Loucy (cell line): Measurements from ENCODE around the gene CEP295NL.

Experiments
- H2AFZ ChIP-seq: fragments of 200-600 bp; sonication (generic); 2 replicates; pipeline ENCODE4 v1.6.0; 2016; ENCODE audit warnings: antibody characterized with exemption, mild to moderate bottlenecking, low read length, moderate library complexity
- H3F3A ChIP-seq: fragments of 200-600 bp; 2 replicates; pipeline ENCODE4 v1.6.0; 2016; ENCODE audit warnings: antibody characterized with exemption, low read depth, mild to moderate bottlenecking
- H3K27me3 ChIP-seq: fragments of 200-600 bp; sonication (generic); 2 replicates; pipeline ENCODE4 v1.6.1; 2014; ENCODE audit warnings: low read length, mild to moderate bottlenecking; ENCODE audit not compliant: insufficient read depth, poor library complexity, severe bottlenecking
- H3K36me3 ChIP-seq: fragments of 200-600 bp; sonication (generic); 2 replicates; pipeline ENCODE4 v1.6.1; 2016; ENCODE audit warnings: low read length; ENCODE audit not compliant: insufficient read depth
- H3K4me1 ChIP-seq: fragments of 200-600 bp; sonication (generic); 2 replicates; pipeline ENCODE4 v1.5.1; 2014; ENCODE audit warnings: low read length, mild to moderate bottlenecking; ENCODE audit not compliant: insufficient read depth, poor library complexity, severe bottlenecking
- H3K4me2 ChIP-seq: fragments of 200-600 bp; sonication (generic); 2 replicates; pipeline ENCODE4 v1.6.0; 2014; ENCODE audit warnings: antibody characterized with exemption, low read length, low read depth, mild to moderate bottlenecking; ENCODE audit not compliant: poor library complexity, severe bottlenecking
- H3K4me3 ChIP-seq: fragments of 200-600 bp; sonication (generic); 2 replicates; pipeline ENCODE4 v1.5.1; 2014; ENCODE audit warnings: low read length, mild to moderate bottlenecking, mixed read lengths; ENCODE audit not compliant: poor library complexity, severe bottlenecking
- H3K79me2 ChIP-seq: fragments of 200-600 bp; sonication (generic); 2 replicates; pipeline ENCODE4 v1.6.1; 2014; ENCODE audit warnings: low read length; ENCODE audit not compliant: insufficient read depth
- H3K9ac ChIP-seq: fragments of 200-600 bp; sonication (generic); 2 replicates; pipeline ENCODE4 v1.6.0; 2014; ENCODE audit warnings: mild to moderate bottlenecking, low read depth, low read length, moderate library complexity; ENCODE audit not compliant: poor library complexity, severe bottlenecking
- H3K9me2 ChIP-seq: fragments of 200-600 bp; sonication (generic); replicated peaks from 2 replicates; pipeline ENCODE4 v1.6.1; 2016; ENCODE audit warnings: low read depth, low read length, mixed read lengths
- H3K9me3 ChIP-seq: fragments of 200-600 bp; sonication (generic); 2 replicates; pipeline ENCODE4 v1.6.1; 2014; ENCODE audit warnings: mild to moderate bottlenecking, antibody characterized with exemption, low read length, low read depth; ENCODE audit not compliant: insufficient read depth
- H4K20me1 ChIP-seq: fragments of 200-600 bp; sonication (generic); 2 replicates; pipeline ENCODE4 v1.6.0; 2014; ENCODE audit warnings: antibody characterized with exemption, low read length, mild to moderate bottlenecking; ENCODE audit not compliant: insufficient read depth, poor library complexity, severe bottlenecking
- EZH2phosphoT487 ChIP-seq: fragments of 200-600 bp; IDR thresholded peaks from 2 replicates; pipeline ENCODE4 v1.6.1; 2018; ENCODE audit warnings: antibody characterized with exemption, mild to moderate bottlenecking, moderate library complexity, borderline replicate concordance
- TF ChIP-seq, protein P1 (sequence below): fragments of 200-600 bp; sonication (generic); conservative IDR thresholded peaks from 2 replicates; pipeline ENCODE4 v1.5.1; 2014; ENCODE audit warnings: mild to moderate bottlenecking, antibody characterized with exemption, low read length

Gene CEP295NL

DNA sequence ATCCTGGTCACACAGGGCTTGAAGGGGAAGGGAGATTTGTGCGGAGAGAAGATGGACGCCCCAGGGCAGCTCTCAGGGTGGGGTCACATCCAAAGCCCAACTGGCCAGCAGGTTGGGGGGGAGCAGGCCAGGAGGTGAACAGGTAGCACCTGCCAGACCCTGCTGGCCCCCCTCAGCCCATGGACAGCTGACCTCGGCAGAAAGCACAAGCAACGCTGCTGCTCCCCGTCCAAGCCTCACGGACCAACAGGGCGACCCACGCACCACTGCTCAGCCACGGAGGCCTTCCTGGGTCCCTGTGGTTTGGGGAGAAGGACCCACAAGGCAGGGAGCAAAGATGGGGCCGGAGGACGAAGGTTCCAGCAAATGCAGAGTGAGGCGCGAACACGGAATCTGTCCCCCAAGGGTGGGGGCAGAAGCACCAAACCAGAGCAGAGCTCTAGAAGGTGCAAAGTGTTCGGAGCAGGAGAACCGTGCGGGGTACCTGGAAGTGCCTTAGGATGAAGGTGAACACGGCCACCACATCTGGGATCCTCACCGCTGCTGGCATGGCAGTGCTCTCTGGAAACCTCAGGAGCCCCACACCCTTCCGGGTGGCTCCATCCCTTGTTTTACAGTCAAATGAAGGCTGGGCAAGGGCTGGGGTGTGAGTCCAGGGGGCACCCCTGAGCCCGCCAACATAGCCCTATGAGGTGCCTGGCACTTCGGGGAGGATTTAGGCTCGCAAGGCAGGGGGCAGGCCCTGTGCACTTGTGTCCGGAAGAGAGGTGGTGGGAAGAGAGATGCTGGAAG lies 17.9 kb downstream of the CEP295NL start:
- H3K9me3 ChIP-seq, result no peaks in the 10 kb centered on the region
- no peaks in the 10 kb centered on the region for H3K9me2 ChIP-seq
- H3F3A ChIP-seq, result no peaks in the 10 kb centered on the region
- no peaks in the 10 kb centered on the region for H3K4me1 ChIP-seq
- H2AFZ ChIP-seq, result no peak overlapping the region
- no peaks in the 10 kb centered on the region for H3K27me3 ChIP-seq
- no peak overlapping the region for H3K4me3 ChIP-seq
- H3K36me3 ChIP-seq, result no peaks in the 10 kb centered on the region
- no peak overlapping the region for H3K4me2 ChIP-seq
- H3K79me2 ChIP-seq, result no peaks in the 10 kb centered on the region
- no peak overlapping the region for H3K9ac ChIP-seq
- TF ChIP-seq, protein P1, sequence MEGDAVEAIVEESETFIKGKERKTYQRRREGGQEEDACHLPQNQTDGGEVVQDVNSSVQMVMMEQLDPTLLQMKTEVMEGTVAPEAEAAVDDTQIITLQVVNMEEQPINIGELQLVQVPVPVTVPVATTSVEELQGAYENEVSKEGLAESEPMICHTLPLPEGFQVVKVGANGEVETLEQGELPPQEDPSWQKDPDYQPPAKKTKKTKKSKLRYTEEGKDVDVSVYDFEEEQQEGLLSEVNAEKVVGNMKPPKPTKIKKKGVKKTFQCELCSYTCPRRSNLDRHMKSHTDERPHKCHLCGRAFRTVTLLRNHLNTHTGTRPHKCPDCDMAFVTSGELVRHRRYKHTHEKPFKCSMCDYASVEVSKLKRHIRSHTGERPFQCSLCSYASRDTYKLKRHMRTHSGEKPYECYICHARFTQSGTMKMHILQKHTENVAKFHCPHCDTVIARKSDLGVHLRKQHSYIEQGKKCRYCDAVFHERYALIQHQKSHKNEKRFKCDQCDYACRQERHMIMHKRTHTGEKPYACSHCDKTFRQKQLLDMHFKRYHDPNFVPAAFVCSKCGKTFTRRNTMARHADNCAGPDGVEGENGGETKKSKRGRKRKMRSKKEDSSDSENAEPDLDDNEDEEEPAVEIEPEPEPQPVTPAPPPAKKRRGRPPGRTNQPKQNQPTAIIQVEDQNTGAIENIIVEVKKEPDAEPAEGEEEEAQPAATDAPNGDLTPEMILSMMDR, result no peak
- no peak for TF ChIP-seq EZH2phosphoT487
- no peaks in the 10 kb centered on the region for H4K20me1 ChIP-seq

DNA sequence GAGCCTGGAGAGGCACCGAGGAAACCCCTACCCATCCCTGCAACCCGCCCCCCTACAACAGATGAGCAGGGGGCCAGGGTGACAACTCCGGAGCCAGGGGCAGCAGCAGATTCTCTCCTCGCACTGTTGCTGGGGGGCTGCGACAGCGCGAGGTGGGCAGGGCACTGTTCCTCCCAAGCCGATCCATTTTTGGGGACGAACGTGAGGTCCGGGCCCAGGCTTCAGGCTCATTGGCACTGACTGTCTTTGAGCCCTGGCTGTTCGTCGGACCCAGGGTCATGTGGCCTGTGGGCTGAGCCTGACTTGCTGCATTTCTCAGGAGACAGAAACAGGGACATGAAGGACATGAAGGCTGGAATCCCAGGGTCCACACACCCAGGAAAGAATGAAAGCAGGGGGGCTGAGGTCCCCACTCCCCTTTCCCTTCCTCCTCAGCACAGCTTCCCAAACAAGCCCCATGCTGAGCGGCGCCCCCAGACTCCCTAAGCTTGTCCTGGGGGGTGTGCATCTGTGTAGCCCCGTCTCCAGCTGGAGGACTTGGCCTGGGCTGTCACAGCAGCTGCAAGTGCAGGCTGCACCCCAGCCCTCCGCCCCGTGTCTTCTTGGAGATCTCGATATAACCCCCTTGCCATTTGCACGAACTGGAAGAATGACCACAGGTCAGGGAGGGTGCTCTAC lies 18.7 kb downstream of the CEP295NL start:
- Histone ChIP-seq H3K4me1 (no peaks in the 10 kb centered on the region), H3K4me3 (no peak overlapping the region), H3K9ac (no peak overlapping the region), H3F3A (no peaks in the 10 kb centered on the region), H3K9me2 (no peaks in the 10 kb centered on the region), H3K9me3 (no peaks in the 10 kb centered on the region), H2AFZ (no peak overlapping the region), H3K27me3 (no peaks in the 10 kb centered on the region), H3K36me3 (no peaks in the 10 kb centered on the region), H4K20me1 (no peaks in the 10 kb centered on the region), H3K4me2 (no peak overlapping the region), H3K79me2 (no peaks in the 10 kb centered on the region)
- TF ChIP-seq, protein P1, result no peak
- no peak for TF ChIP-seq EZH2phosphoT487

DNA sequence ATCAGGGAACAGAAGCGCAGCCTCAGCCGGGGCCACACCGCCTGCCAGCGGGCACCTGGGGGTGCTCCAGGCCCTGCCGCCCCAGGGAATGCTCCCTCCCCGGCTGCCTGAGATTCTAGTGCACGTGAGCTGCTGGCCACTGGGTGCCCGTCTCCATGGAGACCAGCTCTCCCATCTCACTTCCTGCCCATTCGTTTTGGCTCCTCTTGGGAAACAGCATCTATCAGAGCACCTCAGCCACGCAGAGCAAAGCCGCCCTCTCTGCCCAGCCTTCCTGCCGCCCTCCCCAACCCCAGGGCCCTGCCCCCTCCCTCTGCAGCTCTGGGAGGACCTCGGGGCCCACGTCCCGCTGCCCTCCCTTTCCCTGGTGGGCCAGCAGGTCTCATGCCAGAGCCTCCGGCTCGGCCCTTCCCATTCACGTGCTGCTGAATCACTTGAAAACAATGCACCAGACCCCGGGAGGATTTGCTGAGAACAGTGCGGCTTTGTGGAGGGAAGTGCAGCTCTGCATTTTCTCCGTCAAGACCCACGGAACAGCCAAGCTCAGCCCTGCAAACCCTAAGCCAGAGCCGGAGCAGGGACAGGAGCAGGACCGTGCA lies 19.4 kb downstream of the CEP295NL start:
- no peaks in the 10 kb centered on the region for H3K9me2 ChIP-seq
- no peak overlapping the region for H2AFZ ChIP-seq
- no peaks in the 10 kb centered on the region for H3F3A ChIP-seq
- no peaks in the 10 kb centered on the region for H3K27me3 ChIP-seq
- no peaks in the 10 kb centered on the region for H3K79me2 ChIP-seq
- no peak overlapping the region for H3K4me2 ChIP-seq
- no peak overlapping the region for H3K4me3 ChIP-seq
- H3K9me3 ChIP-seq, result no peaks in the 10 kb centered on the region
- no peaks in the 10 kb centered on the region for H4K20me1 ChIP-seq
- no peaks in the 10 kb centered on the region for H3K4me1 ChIP-seq
- no peaks in the 10 kb centered on the region for H3K36me3 ChIP-seq
- no peak for TF ChIP-seq EZH2phosphoT487
- TF ChIP-seq, protein P1, result no peak
- H3K9ac ChIP-seq, result no peak overlapping the region
